Testis (tissue), 2 donors: ENCODE data around the gene PINK1.

Experiments used
- POLR2A ChIP-seq: fragments of 450-650 bp; IDR thresholded peaks from one replicate; pipeline ENCODE4 v1.6.1; 2017; ENCODE audit warnings: antibody characterized with exemption, mild to moderate bottlenecking, moderate library complexity
- TF ChIP-seq, protein P1 (sequence below), 3 experiments: fragments of 450-650 bp in 2 of 3; fragments of 200-600 bp in 1 of 3; sonication (generic) in 1 of 3; IDR thresholded peaks; one replicate each; pipeline ENCODE4 v1.5.1; 2016 to 2019; ENCODE audit warnings: antibody characterized with exemption in 3 of 3, mild to moderate bottlenecking in 2 of 3, moderate library complexity in 1 of 3

GRCh38 chr1:20640183-20640597 lies 6.9 kb downstream of the PINK1 start:
- TF ChIP-seq, protein P1, sequence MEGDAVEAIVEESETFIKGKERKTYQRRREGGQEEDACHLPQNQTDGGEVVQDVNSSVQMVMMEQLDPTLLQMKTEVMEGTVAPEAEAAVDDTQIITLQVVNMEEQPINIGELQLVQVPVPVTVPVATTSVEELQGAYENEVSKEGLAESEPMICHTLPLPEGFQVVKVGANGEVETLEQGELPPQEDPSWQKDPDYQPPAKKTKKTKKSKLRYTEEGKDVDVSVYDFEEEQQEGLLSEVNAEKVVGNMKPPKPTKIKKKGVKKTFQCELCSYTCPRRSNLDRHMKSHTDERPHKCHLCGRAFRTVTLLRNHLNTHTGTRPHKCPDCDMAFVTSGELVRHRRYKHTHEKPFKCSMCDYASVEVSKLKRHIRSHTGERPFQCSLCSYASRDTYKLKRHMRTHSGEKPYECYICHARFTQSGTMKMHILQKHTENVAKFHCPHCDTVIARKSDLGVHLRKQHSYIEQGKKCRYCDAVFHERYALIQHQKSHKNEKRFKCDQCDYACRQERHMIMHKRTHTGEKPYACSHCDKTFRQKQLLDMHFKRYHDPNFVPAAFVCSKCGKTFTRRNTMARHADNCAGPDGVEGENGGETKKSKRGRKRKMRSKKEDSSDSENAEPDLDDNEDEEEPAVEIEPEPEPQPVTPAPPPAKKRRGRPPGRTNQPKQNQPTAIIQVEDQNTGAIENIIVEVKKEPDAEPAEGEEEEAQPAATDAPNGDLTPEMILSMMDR (IDR thresholded peaks at IDR 0.05) = peak; percentile 60 to 84 (median 74)
- TF ChIP-seq POLR2A = no peak
